DOHH2 (cell line): Measurements from ENCODE around the gene BRIP1.

Experiments
- H3F3A ChIP-seq: fragments of 200-600 bp; sonication (generic), shearing (Covaris generic); 2 replicates; pipeline ENCODE4 v1.6.0; 2016; ENCODE audit warnings: antibody characterized with exemption, mild to moderate bottlenecking; ENCODE audit not compliant: control insufficient read depth, insufficient read depth
- H3K27ac ChIP-seq: fragments of 200-600 bp; sonication (generic); 2 replicates; pipeline ENCODE4 v1.5.1; 2014; ENCODE audit warnings: low read depth, mild to moderate bottlenecking, low read length, moderate library complexity
- H3K27me3 ChIP-seq: fragments of 200-600 bp; sonication (generic); 2 replicates; pipeline ENCODE4 v1.6.1; 2014; ENCODE audit warnings: mild to moderate bottlenecking, low read length, mixed read lengths; ENCODE audit not compliant: control insufficient read depth
- H3K36me3 ChIP-seq: fragments of 200-600 bp; sonication (generic); 2 replicates; pipeline ENCODE4 v1.6.1; 2014; ENCODE audit warnings: mild to moderate bottlenecking, low read length, moderate library complexity, mixed read lengths; ENCODE audit not compliant: control insufficient read depth
- H3K4me1 ChIP-seq: fragments of 200-600 bp; sonication (generic); 2 replicates; pipeline ENCODE4 v1.6.1; 2014; ENCODE audit warnings: mild to moderate bottlenecking, low read length, mixed read lengths; ENCODE audit not compliant: control insufficient read depth
- H3K4me2 ChIP-seq: fragments of 200-600 bp; sonication (generic); 2 replicates; pipeline ENCODE4 v1.6.0; 2014; ENCODE audit warnings: mild to moderate bottlenecking, low read length, moderate library complexity
- H3K4me3 ChIP-seq: fragments of 200-600 bp; sonication (generic); 2 replicates; pipeline ENCODE4 v1.5.1; 2014; ENCODE audit warnings: mild to moderate bottlenecking, low read length, mixed read lengths
- H3K79me2 ChIP-seq: fragments of 200-600 bp; sonication (generic); 2 replicates; pipeline ENCODE4 v1.6.1; 2014; ENCODE audit warnings: mild to moderate bottlenecking, low read length, mixed read lengths; ENCODE audit not compliant: control insufficient read depth
- H3K9me2 ChIP-seq: fragments of 200-600 bp; sonication (generic); replicated peaks from 2 replicates; pipeline ENCODE4 v1.6.1; 2014; ENCODE audit warnings: mild to moderate bottlenecking, low read length, mixed read lengths; ENCODE audit not compliant: control insufficient read depth
- H3K9me3 ChIP-seq: fragments of 200-600 bp; sonication (generic); 2 replicates; pipeline ENCODE4 v1.6.1; 2014; ENCODE audit warnings: antibody characterized with exemption, low read length, mixed read lengths; ENCODE audit not compliant: control insufficient read depth, insufficient read depth
- H4K20me1 ChIP-seq: fragments of 200-600 bp; sonication (generic); 2 replicates; pipeline ENCODE4 v1.6.0; 2014; ENCODE audit warnings: low read depth, mild to moderate bottlenecking, antibody characterized with exemption, low read length, moderate library complexity; ENCODE audit not compliant: control insufficient read depth, insufficient read depth
- EZH2phosphoT487 ChIP-seq: fragments of 200-600 bp; sonication (generic); IDR thresholded peaks from 2 replicates; pipeline ENCODE4 v1.6.1; 2017; ENCODE audit warnings: borderline replicate concordance, mild to moderate bottlenecking, antibody characterized with exemption, low read length, moderate library complexity, mixed read lengths
- TF ChIP-seq, protein P1 (sequence below): fragments of 200-600 bp; sonication (generic); IDR thresholded peaks from one replicate; pipeline ENCODE4 v1.5.1; 2014; ENCODE audit warnings: antibody characterized with exemption, mild to moderate bottlenecking, low read depth, low read length; ENCODE audit not compliant: poor library complexity, severe bottlenecking

Gene BRIP1

DNA sequence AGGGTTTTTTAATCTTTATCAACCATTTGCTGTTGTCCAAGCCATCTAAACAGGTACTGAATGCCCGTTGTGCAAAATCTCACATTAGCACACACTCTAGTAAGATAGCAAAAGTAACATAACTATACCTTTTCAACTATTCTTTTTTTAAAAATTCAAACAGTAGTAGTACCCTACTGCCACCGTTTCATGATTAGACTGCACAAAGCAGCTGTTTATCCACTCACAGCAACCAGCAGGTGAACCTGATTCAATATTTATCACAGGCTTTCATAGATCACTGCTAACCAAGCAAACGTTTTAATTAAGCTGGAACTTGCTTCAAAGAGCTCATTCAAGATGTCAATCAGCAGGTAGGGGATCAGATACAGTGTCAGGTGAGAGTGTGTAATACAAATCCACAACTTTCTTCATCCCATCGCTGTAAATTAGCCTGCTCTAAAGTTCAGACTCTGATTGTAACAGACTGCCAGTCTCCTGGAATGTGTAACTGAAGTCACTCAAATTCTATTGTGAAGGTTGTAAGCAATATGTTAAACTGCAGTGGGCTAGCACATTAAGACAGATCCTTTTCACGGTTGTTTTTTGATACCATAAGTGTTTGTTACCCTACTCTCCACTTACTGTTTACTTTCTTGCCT lies 47.3 kb downstream of the BRIP1 start:
- Histone ChIP-seq H3K27ac (no peak overlapping the region), H3F3A (0 out of 2 replicates have a peak, but pooled peaks cover 5% of the 10 kb centered on the region), H3K4me3 (no peak overlapping the region), H4K20me1 (no peaks in the 10 kb centered on the region), H3K9me3 (no peaks in the 10 kb centered on the region), H3K27me3 (no peaks in the 10 kb centered on the region), H3K79me2 (peaks cover 9% of the 10 kb centered on the region), H3K4me1 (peaks cover 42% of the 10 kb centered on the region), H3K9me2 (no peaks in the 10 kb centered on the region), H3K4me2 (peak overlapping the region; percentile 36), H3K36me3 (peaks cover 76% of the 10 kb centered on the region)
- TF ChIP-seq, protein P1, sequence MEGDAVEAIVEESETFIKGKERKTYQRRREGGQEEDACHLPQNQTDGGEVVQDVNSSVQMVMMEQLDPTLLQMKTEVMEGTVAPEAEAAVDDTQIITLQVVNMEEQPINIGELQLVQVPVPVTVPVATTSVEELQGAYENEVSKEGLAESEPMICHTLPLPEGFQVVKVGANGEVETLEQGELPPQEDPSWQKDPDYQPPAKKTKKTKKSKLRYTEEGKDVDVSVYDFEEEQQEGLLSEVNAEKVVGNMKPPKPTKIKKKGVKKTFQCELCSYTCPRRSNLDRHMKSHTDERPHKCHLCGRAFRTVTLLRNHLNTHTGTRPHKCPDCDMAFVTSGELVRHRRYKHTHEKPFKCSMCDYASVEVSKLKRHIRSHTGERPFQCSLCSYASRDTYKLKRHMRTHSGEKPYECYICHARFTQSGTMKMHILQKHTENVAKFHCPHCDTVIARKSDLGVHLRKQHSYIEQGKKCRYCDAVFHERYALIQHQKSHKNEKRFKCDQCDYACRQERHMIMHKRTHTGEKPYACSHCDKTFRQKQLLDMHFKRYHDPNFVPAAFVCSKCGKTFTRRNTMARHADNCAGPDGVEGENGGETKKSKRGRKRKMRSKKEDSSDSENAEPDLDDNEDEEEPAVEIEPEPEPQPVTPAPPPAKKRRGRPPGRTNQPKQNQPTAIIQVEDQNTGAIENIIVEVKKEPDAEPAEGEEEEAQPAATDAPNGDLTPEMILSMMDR = no peak
- TF ChIP-seq EZH2phosphoT487 = no peak

DNA sequence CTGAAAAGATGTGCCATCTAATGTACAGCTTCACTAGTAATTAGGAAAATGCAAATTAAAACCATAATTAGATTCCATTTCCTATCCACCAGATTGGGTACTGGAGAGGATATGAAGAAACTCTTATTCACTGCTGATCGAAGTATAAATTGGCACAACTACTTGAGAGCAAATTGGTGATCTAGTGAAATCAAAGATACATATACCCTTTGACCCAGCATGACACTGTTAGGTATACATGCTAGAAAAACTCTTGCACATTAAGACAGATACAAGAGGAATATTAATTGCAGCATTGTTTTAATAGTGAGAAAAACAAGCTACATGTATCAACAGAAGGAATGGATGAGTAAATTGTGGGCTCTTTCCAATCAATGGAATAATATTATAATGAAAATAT lies 48.8 kb downstream of the BRIP1 start:
- Histone ChIP-seq H3K36me3 (peaks cover 79% of the 10 kb centered on the region), H3K9me2 (no peaks in the 10 kb centered on the region), H3K27me3 (no peaks in the 10 kb centered on the region), H3F3A (0 out of 2 replicates have a peak, but pooled peaks cover 8% of the 10 kb centered on the region), H3K4me3 (no peak overlapping the region), H3K79me2 (peaks cover 9% of the 10 kb centered on the region), H3K27ac (no peak overlapping the region), H3K4me1 (peaks cover 54% of the 10 kb centered on the region), H3K9me3 (no peaks in the 10 kb centered on the region), H3K4me2 (no peak overlapping the region; the same call in 1 of the 2 replicates), H4K20me1 (no peaks in the 10 kb centered on the region)
- TF ChIP-seq, protein P1 = no peak
- no peak for TF ChIP-seq EZH2phosphoT487

DNA sequence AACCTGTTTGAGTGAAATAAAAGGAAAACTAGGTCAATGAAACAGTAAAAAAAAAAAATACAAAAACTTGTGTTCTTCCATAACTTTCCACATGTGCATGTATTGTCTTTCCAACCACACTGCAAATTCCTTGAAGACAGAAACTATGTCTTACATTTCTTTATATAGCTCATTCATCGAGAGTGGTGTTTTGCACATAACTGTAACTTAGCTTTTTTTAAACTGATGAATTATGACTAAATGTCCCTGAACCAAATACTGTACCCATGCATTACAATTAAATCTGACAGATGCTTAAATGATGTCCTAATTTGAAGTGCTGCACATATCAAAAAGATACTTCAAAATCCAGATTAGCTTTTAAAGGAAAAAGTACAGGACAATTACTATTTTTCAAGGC lies 50.1 kb downstream of the BRIP1 start:
- Histone ChIP-seq H3K27me3 (no peaks in the 10 kb centered on the region), H4K20me1 (no peaks in the 10 kb centered on the region), H3K79me2 (peaks cover 9% of the 10 kb centered on the region), H3K4me1 (peaks cover 54% of the 10 kb centered on the region), H3F3A (0 out of 2 replicates have a peak, but pooled peaks cover 8% of the 10 kb centered on the region), H3K4me3 (no peak overlapping the region), H3K9me2 (no peaks in the 10 kb centered on the region), H3K36me3 (peaks cover 83% of the 10 kb centered on the region), H3K4me2 (no peak overlapping the region), H3K9me3 (no peaks in the 10 kb centered on the region), H3K27ac (no peak overlapping the region)
- TF ChIP-seq, protein P1 = no peak
- no peak for TF ChIP-seq EZH2phosphoT487
